Testis (tissue), 2 donors: ENCODE data around the gene HNF1A.

Experiments used
- POLR2A ChIP-seq: fragments of 450-650 bp; IDR thresholded peaks from one replicate; pipeline ENCODE4 v1.6.1; 2017; ENCODE audit warnings: antibody characterized with exemption, mild to moderate bottlenecking, moderate library complexity
- TF ChIP-seq, protein P1 (sequence below), 3 experiments: fragments of 450-650 bp in 2 of 3; fragments of 200-600 bp in 1 of 3; sonication (generic) in 1 of 3; IDR thresholded peaks; one replicate each; pipeline ENCODE4 v1.5.1; 2016 to 2019; ENCODE audit warnings: antibody characterized with exemption in 3 of 3, mild to moderate bottlenecking in 2 of 3, moderate library complexity in 1 of 3

- TF ChIP-seq, protein P1, sequence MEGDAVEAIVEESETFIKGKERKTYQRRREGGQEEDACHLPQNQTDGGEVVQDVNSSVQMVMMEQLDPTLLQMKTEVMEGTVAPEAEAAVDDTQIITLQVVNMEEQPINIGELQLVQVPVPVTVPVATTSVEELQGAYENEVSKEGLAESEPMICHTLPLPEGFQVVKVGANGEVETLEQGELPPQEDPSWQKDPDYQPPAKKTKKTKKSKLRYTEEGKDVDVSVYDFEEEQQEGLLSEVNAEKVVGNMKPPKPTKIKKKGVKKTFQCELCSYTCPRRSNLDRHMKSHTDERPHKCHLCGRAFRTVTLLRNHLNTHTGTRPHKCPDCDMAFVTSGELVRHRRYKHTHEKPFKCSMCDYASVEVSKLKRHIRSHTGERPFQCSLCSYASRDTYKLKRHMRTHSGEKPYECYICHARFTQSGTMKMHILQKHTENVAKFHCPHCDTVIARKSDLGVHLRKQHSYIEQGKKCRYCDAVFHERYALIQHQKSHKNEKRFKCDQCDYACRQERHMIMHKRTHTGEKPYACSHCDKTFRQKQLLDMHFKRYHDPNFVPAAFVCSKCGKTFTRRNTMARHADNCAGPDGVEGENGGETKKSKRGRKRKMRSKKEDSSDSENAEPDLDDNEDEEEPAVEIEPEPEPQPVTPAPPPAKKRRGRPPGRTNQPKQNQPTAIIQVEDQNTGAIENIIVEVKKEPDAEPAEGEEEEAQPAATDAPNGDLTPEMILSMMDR (IDR thresholded peaks at IDR 0.05) = no peak
- no peak for TF ChIP-seq POLR2A
Observed at GRCh38 chr12:121021754-121022153, 43.4 kb downstream of the HNF1A start.
